ENCODE results near the gene ATPAF2.

The ATPAF2 gene

DNA sequence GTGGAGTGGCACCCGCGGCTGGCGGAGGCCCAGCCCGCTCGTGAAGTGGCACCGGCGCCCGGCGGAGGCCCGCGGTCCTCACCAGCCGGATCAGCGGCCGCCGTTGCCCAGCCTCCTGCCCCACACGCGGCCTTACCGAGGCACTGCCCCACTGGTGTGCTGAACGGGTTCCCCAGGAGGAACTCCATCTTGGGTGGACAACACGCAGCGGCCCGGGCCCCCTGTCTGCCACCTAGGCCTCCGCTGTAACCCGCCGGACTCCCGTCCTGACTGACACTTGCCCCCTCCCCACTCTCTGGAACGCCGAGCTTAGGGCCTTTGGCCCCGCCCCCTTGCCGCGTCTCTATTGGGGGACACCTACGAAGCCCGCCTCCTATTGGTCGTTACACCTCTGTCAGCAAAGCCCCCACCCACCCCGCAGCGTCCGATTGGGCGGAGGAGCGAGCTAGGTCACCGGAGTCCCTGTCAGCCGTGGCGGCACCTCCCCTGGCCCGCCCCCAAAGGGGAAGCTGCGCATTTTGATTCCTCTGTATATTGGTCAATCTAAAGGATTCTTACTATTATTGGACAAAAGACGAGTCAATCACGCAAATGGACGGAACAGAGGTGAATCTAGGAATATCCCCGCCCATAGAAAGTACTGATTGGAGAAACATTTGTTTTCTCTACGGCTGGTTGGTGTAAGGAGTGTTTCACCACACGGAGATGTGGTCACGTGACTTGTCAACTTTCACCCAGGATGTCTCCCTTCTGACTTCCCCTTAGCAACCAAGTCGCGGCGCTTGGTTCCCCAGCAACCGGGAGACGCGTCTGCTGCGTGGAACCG, 66.6 kb downstream of the ATPAF2 start, which contains the start of the genes DRC3 and TOM1L2:
TSS of gene DRC3 (plus strand) at position 737 of the 826 bp plus-strand sequence. CDS start 4,737 bp downstream, outside the sequence.
TSS of gene TOM1L2 (minus strand) at position 275 of the 826 bp plus-strand sequence. CDS start at position 188, 87 bp downstream.
- H3K4me1 Mint-ChIP-seq = peaks cover 36% of the 10 kb centered on the region
- H3K27me3 Mint-ChIP-seq (ENCODE audit: low read depth) = peaks cover 2% of the 10 kb centered on the region
- peak within 1 kb of the TSS; percentile 46 to 89 (median 82) for H3K27ac Mint-ChIP-seq
- H3K4me3 Mint-ChIP-seq = peak within 1 kb of the TSS; percentile 96 to 98 (median 97)
- no peaks in the 10 kb centered on the region for H3K9me3 Mint-ChIP-seq
- peak in 2 of 3 experiments; percentile 6 to 13 for TF ChIP-seq CTCF (IDR thresholded peaks at IDR 0.05; ENCODE audit: unreplicated experiment in 3 of 3)
- no peaks in the 10 kb centered on the region for H3K36me3 Mint-ChIP-seq (ENCODE audit: low read depth)

DNA sequence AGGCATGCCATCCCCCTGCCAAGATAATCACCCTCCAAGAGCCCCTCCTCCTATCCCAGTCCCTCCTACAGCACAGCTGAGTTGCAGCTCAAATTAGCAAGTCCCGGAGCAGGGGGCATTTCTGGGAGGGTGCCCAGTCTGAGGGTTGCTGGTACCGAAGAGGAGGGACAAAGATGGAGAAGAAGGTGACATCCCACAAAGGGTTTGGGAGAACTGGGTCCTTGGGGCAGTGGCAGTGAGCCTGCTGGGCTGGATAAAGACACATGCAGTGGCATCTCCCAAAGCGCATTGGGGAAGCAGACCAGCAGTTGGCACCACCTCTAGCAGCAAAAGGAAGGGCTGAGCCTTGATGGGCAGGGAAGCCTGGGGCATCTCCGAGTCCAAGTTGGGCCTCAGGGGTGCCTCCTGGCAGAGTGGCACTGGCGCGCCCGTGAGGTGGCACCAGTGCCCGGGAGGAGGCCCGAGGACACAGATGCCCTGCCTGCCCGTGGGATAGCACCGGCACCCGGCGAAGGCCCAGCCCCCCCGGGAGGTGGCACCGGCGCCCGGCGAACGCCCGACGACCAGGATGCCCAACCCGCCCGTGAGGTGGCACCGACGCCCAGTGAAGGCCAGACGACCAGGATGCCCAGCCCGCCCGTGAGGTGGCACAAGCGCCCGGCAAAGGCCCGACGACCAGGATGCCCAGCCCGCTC, 67.4 kb downstream of the ATPAF2 start:
- Mint-ChIP-seq H3K36me3 (ENCODE audit: low read depth) (no peaks in the 10 kb centered on the region), H3K9me3 (no peaks in the 10 kb centered on the region), H3K4me1 (peaks cover 44% of the 10 kb centered on the region), H3K27me3 (ENCODE audit: low read depth) (no peaks in the 10 kb centered on the region), H3K4me3 (peak overlapping the region; percentile 85 to 90 (median 90)), H3K27ac (peak overlapping the region; percentile 17 to 74 (median 46))
- no peak for TF ChIP-seq CTCF (IDR thresholded peaks at IDR 0.05; ENCODE audit: unreplicated experiment in 3 of 3)

DNA sequence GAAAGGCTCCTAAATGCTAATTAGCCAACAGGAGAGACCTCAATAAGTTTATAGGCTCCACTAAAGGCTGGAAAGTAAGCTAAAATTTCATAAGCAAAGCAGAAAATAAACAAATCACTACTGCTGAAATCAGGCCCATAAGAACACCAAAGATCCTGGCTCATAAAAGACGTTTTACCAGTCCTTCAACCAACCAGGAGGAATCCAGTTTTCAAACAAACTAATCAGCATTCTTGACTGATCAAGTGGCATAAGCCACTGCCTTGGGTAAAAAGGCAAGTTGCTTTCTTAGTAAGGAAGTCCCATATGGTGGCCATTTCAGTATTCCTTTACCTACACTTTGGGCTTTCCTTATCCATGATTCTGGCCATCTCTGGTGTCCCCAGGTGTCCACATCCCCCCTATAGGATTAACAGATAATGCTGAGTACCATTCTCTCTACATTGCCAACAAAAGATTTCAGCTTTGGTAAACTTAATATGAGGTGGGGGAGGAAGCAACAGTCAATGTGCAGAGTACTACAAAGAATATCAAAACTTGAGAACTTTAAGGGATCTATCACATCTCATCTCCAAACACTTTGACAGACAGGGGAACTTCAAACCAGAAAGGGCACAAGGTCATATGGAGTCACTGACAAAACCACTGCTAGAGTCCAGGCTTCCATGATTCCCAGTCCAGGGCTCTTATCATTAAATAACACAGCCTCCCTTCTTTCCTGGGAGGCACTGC, 68.1 kb downstream of the ATPAF2 start:
- Mint-ChIP-seq H3K9me3 (no peaks in the 10 kb centered on the region), H3K4me3 (peak overlapping the region; percentile 85 to 90 (median 90)), H3K36me3 (ENCODE audit: low read depth) (no peaks in the 10 kb centered on the region), H3K27me3 (ENCODE audit: low read depth) (no peaks in the 10 kb centered on the region), H3K4me1 (peaks cover 48% of the 10 kb centered on the region), H3K27ac (peak overlapping the region; percentile 42 to 74 (median 46))
- TF ChIP-seq CTCF (IDR thresholded peaks at IDR 0.05; ENCODE audit: unreplicated experiment in 3 of 3) = no peak
